PFSK-1 (cell line): ENCODE data around the gene XRCC3.

ENCODE experiments used
- POLR2AphosphoS5 ChIP-seq: IDR thresholded peaks from 2 replicates; pipeline ENCODE4 v1.6.1; 2012; ENCODE audit warnings: low read depth, mild to moderate bottlenecking, control low read depth, low read length, moderate library complexity
- SIN3A ChIP-seq: IDR thresholded peaks from 2 replicates; pipeline ENCODE4 v1.6.1; 2012; ENCODE audit warnings: mild to moderate bottlenecking, low read length, moderate library complexity, borderline replicate concordance; ENCODE audit not compliant: insufficient read depth
- TAF1 ChIP-seq: IDR thresholded peaks from 2 replicates; pipeline ENCODE4 v1.6.1; 2012; ENCODE audit warnings: low read length, control low read depth, borderline replicate concordance; ENCODE audit not compliant: insufficient read depth
- TF ChIP-seq, protein P1 (sequence below), 2 experiments: IDR thresholded peaks; 2 replicates each; pipeline versions ENCODE4 v1.6.1 to v1.8.0; 2011 to 2012; ENCODE audit warnings: low read depth in 2 of 2, low read length in 2 of 2, control low read depth in 1 of 2, inconsistent platforms in 1 of 2, mild to moderate bottlenecking in 1 of 2, moderate library complexity in 1 of 2; ENCODE audit not compliant: insufficient read depth in 1 of 2

GRCh38 chr14:103652806-103653205 is 62.4 kb downstream of the XRCC3 start:
- no peak for TF ChIP-seq TAF1
- TF ChIP-seq POLR2AphosphoS5: no peak
- no peak for TF ChIP-seq SIN3A
- TF ChIP-seq, protein P1, sequence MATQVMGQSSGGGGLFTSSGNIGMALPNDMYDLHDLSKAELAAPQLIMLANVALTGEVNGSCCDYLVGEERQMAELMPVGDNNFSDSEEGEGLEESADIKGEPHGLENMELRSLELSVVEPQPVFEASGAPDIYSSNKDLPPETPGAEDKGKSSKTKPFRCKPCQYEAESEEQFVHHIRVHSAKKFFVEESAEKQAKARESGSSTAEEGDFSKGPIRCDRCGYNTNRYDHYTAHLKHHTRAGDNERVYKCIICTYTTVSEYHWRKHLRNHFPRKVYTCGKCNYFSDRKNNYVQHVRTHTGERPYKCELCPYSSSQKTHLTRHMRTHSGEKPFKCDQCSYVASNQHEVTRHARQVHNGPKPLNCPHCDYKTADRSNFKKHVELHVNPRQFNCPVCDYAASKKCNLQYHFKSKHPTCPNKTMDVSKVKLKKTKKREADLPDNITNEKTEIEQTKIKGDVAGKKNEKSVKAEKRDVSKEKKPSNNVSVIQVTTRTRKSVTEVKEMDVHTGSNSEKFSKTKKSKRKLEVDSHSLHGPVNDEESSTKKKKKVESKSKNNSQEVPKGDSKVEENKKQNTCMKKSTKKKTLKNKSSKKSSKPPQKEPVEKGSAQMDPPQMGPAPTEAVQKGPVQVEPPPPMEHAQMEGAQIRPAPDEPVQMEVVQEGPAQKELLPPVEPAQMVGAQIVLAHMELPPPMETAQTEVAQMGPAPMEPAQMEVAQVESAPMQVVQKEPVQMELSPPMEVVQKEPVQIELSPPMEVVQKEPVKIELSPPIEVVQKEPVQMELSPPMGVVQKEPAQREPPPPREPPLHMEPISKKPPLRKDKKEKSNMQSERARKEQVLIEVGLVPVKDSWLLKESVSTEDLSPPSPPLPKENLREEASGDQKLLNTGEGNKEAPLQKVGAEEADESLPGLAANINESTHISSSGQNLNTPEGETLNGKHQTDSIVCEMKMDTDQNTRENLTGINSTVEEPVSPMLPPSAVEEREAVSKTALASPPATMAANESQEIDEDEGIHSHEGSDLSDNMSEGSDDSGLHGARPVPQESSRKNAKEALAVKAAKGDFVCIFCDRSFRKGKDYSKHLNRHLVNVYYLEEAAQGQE (IDR thresholded peaks at IDR 0.05; ENCODE audit: insufficient read depth in 1 of 2, low read depth in 2 of 2, low read length in 2 of 2): no peak
